Endothelial cell of umbilical vein (primary cell): ENCODE measurements around the gene SAMD14. TPM values are rescaled to one million over a fixed set of nuclear protein-coding genes. Genes with fewer than 3 reads are reported as not detected.

Experiments used
- BruUV-seq: library from RNA; stranded (reverse); fragments of 400-500 nt; replicated peaks from 2 replicates; lab custom pipeline; 2021; lab: Mats Ljungman, UMichigan
- CTCF ChIA-PET: fragments of 300-600, 350-600 bp; sonication (Branson Sonifier 250); formaldehyde crosslinking; loops from one replicate; lab custom pipeline; 2021; ENCODE audit warnings: antibody characterized with exemption, inconsistent platforms; lab: Charles Lee
- POLR2A ChIA-PET: fragments of 300-600, 350-600 bp; sonication (Branson Sonifier 250); formaldehyde crosslinking; loops from one replicate; lab custom pipeline; 2021; ENCODE audit warnings: antibody characterized with exemption, inconsistent platforms; lab: Charles Lee
- DNase-seq: peaks from one replicate; pipeline ENCODE4 v3.0.0-alpha.2; 2011; ENCODE audit warnings: low read depth, low spot score
- FAIRE-seq: peaks from 2 replicates; lab custom pipeline; 2011; peaks lifted over from hg19 to GRCh38; lab: Jason Lieb, UNC
- H2AFZ ChIP-seq: 2 replicates; pipeline ENCODE4 v1.6.0; 2012; ENCODE audit warnings: low read depth, low read length, control low read depth, inconsistent platforms
- H3K27ac ChIP-seq: 2 replicates; pipeline ENCODE4 v1.5.1; 2011; ENCODE audit warnings: low read depth, mild to moderate bottlenecking, control low read depth, low read length, moderate library complexity; ENCODE audit not compliant: insufficient read depth
- H3K27me3 ChIP-seq, 2 experiments: 2 replicates each; pipeline versions ENCODE4 v1.6.0 to v1.6.1; 2011; ENCODE audit warnings: low read length in 2 of 2, mixed read lengths in 1 of 2; ENCODE audit not compliant: control insufficient read depth in 2 of 2, insufficient read depth in 2 of 2
- H3K36me3 ChIP-seq, 2 experiments: 2 replicates in 1 of 2; 3 replicates in 1 of 2; pipeline ENCODE4 v1.5.1; 2011; ENCODE audit warnings: low read length in 2 of 2, mild to moderate bottlenecking in 1 of 2, moderate library complexity in 1 of 2; ENCODE audit not compliant: control insufficient read depth in 2 of 2, insufficient read depth in 2 of 2; ENCODE audit errors: extremely low read depth in 1 of 2
- H3K4me1 ChIP-seq: 3 replicates; pipeline ENCODE4 v1.5.1; 2011; ENCODE audit warnings: mild to moderate bottlenecking, low read length; ENCODE audit not compliant: control insufficient read depth, insufficient read depth; ENCODE audit errors: extremely low read depth
- H3K4me2 ChIP-seq: 2 replicates; pipeline ENCODE4 v1.6.1; 2011; ENCODE audit warnings: low read length, control low read depth, mixed read lengths; ENCODE audit not compliant: insufficient read depth
- H3K4me3 ChIP-seq, 3 experiments: fragments of 200-600 bp in 1 of 3; sonication (generic), shearing (Covaris generic) in 1 of 3; replicated peaks in 1 of 3; 2 replicates each; pipeline ENCODE4 v1.5.1; 2011 to 2016; ENCODE audit warnings: control low read depth in 3 of 3, low read length in 3 of 3, mild to moderate bottlenecking in 2 of 3, inconsistent platforms in 1 of 3, low read depth in 1 of 3, moderate library complexity in 1 of 3; ENCODE audit not compliant: insufficient read depth in 1 of 3
- H3K79me2 ChIP-seq: 2 replicates; pipeline ENCODE4 v1.6.0; 2012; ENCODE audit warnings: low read length, inconsistent platforms; ENCODE audit not compliant: control insufficient read depth, insufficient read depth
- H3K9ac ChIP-seq: replicated peaks from 2 replicates; pipeline ENCODE3; 2011; ENCODE audit warnings: low read length, control low read depth; ENCODE audit not compliant: insufficient read depth; ENCODE audit errors: extremely low read depth
- H3K9me1 ChIP-seq: replicated peaks from 3 replicates; pipeline ENCODE4 v1.6.0; 2011; ENCODE audit warnings: mild to moderate bottlenecking, low read length; ENCODE audit not compliant: control insufficient read depth, insufficient read depth; ENCODE audit errors: extremely low read depth
- H3K9me3 ChIP-seq: replicated peaks from 2 replicates; pipeline ENCODE4 v1.5.1; 2012; ENCODE audit warnings: low read length, inconsistent platforms; ENCODE audit not compliant: control insufficient read depth, insufficient read depth
- H4K20me1 ChIP-seq: replicated peaks from 2 replicates; pipeline ENCODE3; 2011; ENCODE audit warnings: mild to moderate bottlenecking, low read length; ENCODE audit not compliant: control insufficient read depth, insufficient read depth; ENCODE audit errors: extremely low read depth
- CTCF ChIP-seq, 2 donors: IDR thresholded peaks; 1 replicate in 1 of 2; 2 replicates in 1 of 2; pipeline ENCODE4 v1.5.1; 2011; ENCODE audit warnings: low read length in 2 of 2, mild to moderate bottlenecking in 2 of 2, moderate library complexity in 2 of 2, control low read depth in 1 of 2, inconsistent platforms in 1 of 2, low read depth in 1 of 2; ENCODE audit not compliant: insufficient read depth in 1 of 2; ENCODE audit errors: extremely low read depth in 1 of 2
- EZH2 ChIP-seq: IDR thresholded peaks from 2 replicates; pipeline ENCODE4 v1.6.1; 2012; ENCODE audit warnings: borderline replicate concordance, low read depth, mild to moderate bottlenecking, moderate library complexity, low read length, inconsistent platforms; ENCODE audit not compliant: severe bottlenecking
- FOS ChIP-seq: IDR thresholded peaks from 2 replicates; pipeline ENCODE4 v1.6.1; 2011; ENCODE audit warnings: mild to moderate bottlenecking, low read length, moderate library complexity, borderline replicate concordance; ENCODE audit not compliant: insufficient read depth
- GATA2 ChIP-seq: IDR thresholded peaks from 2 replicates; pipeline ENCODE4 v1.7.0; 2011; ENCODE audit warnings: low read depth, mild to moderate bottlenecking, moderate library complexity, mixed read lengths, low read length; ENCODE audit not compliant: insufficient read length, insufficient read depth
- JUN ChIP-seq: IDR thresholded peaks from 2 replicates; pipeline ENCODE4 v1.6.1; 2011; ENCODE audit warnings: borderline replicate concordance, low read depth; ENCODE audit not compliant: insufficient read length, insufficient read depth
- MAX ChIP-seq: IDR thresholded peaks from 2 replicates; pipeline ENCODE4 v1.6.1; 2011; ENCODE audit not compliant: insufficient read depth, insufficient read length
- MYC ChIP-seq: IDR thresholded peaks from one replicate; pipeline ENCODE4 v1.6.1; 2011; ENCODE audit warnings: mild to moderate bottlenecking, low read depth, low read length
- POLR2A ChIP-seq: IDR thresholded peaks from 2 replicates; pipeline ENCODE4 v1.6.1; 2012; ENCODE audit warnings: low read depth, mild to moderate bottlenecking, control low read depth, low read length
- POLR2AphosphoS5 ChIP-seq: IDR thresholded peaks from 2 replicates; pipeline ENCODE4 v1.6.1; 2012; ENCODE audit warnings: low read depth, mild to moderate bottlenecking, control low read depth, low read length, moderate library complexity; ENCODE audit not compliant: insufficient read depth
- dilution Hi-C: fragments of 300-500 bp; cut with MboI; formaldehyde crosslinking; loops from one replicate; pipeline ENCODE4 v1.15.0; 2019; ENCODE audit warnings: low sequenced_read_pairs; ENCODE audit not compliant: extremely low pct_ligation_motif_present
- intact Hi-C: fragments of 100-400 bp; cut with micrococcal nuclease; formaldehyde crosslinking; loops from one replicate; pipeline ENCODE4 v1.10.0; 2022
- polyA plus RNA-seq, 4 experiments: library from polyadenylated mRNA; depleted of rRNA in 3 of 4; stranded (reverse) in 3 of 4; unstranded in 1 of 4; fragments of >200 nt; gene quantifications; 2 replicates each; pipeline versions ENCODE4 v1.2.1 to v1.2.3, GENCODE V29; 2011 to 2012; ENCODE audit warnings: missing spikeins in 1 of 4
- total RNA-seq: library from RNA; stranded (reverse); gene quantifications from 2 replicates; pipeline ENCODE4 v1.2.3, GENCODE V29; 2021

The SAMD14 gene
- total and polyA plus RNA-seq, 2 donors (not counting 3 experiments of a cell fraction or from before 2014, with no cell fraction given): 6.8 to 15.6 TPM

- no peak for DNase-seq
- Histone ChIP-seq H3K27me3 (no peaks in the 10 kb centered on the region), H3K4me1 (no peaks in the 10 kb centered on the region), H3K9ac (no peak overlapping the region), H3K9me1 (no peaks in the 10 kb centered on the region), H3K27ac (no peak overlapping the region), H2AFZ (no peak overlapping the region), H3K36me3 (peaks cover 11 to 46% of the 10 kb centered on the region in 2 experiments), H3K4me3 (no peak overlapping the region), H4K20me1 (no peaks in the 10 kb centered on the region), H3K4me2 (no peak overlapping the region), H3K9me3 (no peaks in the 10 kb centered on the region), H3K79me2 (no peaks in the 10 kb centered on the region)
- ChIA-PET CTCF (interaction anchor here (0.7 to 1.9 kb wide), 5 partner anchors 13 to 76 kb away, joined by 3 to 15 read pairs (median 7); partner anchors contain the start of gene ITGA3), POLR2A (no interaction called here)
- dilution Hi-C loops: no loop called here
- intact Hi-C loops: no loop called here
- TF ChIP-seq EZH2 (no peak), GATA2 (no peak), POLR2AphosphoS5 (no peak), MAX (no peak), MYC (no peak), CTCF (IDR thresholded peaks at IDR 0.05; ENCODE audit: extremely low read depth in 1 of 2, insufficient read depth in 1 of 2, low read depth in 1 of 2, low read length in 2 of 2) (no peak), POLR2A (no peak), JUN (no peak), FOS (no peak)
- BruUV-seq: no TSS peak
- FAIRE-seq: no peak
These were observed 55.7 kb downstream of the SAMD14 start for GRCh38 chr17:50074227-50074626.
